Urothelium cell line (cell line): ENCODE measurements around the gene DGUOK.

Experiments used
- DNase-seq: peaks from one replicate; pipeline ENCODE4 v3.0.0; 2011; ENCODE audit warnings: low spot score, mixed read lengths
- FAIRE-seq: peaks from 2 replicates; lab custom pipeline; 2011; peaks lifted over from hg19 to GRCh38; lab: Jason Lieb, UNC

DGUOK gene

GRCh38 chr2:73975731-73976130 lies 49.1 kb downstream of the DGUOK start:
- no peak for FAIRE-seq
- DNase-seq: no peak

- no peak for DNase-seq
- FAIRE-seq: no peak
These were observed 50.1 kb downstream of the DGUOK start for GRCh38 chr2:73976803-73977202.

GRCh38 chr2:73977466-73977865 lies 50.8 kb downstream of the DGUOK start:
- no peak for FAIRE-seq
- DNase-seq: no peak

GRCh38 chr2:73979021-73979420 lies 52.3 kb downstream of the DGUOK start:
- DNase-seq (no peak), FAIRE-seq (no peak)

- FAIRE-seq: no peak
- DNase-seq: peak; percentile 76
These were observed 53.0 kb downstream of the DGUOK start for GRCh38 chr2:73979686-73980085.

GRCh38 chr2:73980566-73980965 lies 53.9 kb downstream of the DGUOK start:
- DNase-seq: no peak
- no peak for FAIRE-seq

GRCh38 chr2:73981081-73982001 lies 54.7 kb downstream of the DGUOK start:
- DNase-seq (no peak), FAIRE-seq (no peak)

- FAIRE-seq: no peak
- no peak for DNase-seq
These were observed 55.5 kb downstream of the DGUOK start for GRCh38 chr2:73982140-73982617.

- FAIRE-seq (no peak), DNase-seq (no peak)
These were observed 56.9 kb downstream of the DGUOK start for GRCh38 chr2:73983322-73984202.

- FAIRE-seq: no peak
- DNase-seq: peak; percentile 72
These were observed 57.7 kb downstream of the DGUOK start, which contains the start of gene TET3 for GRCh38 chr2:73984203-73984921. Gene TET3, plus strand, starts transcription at chr2:73984910. Its CDS starts 1,494 bp downstream, at chr2:73986404.

- DNase-seq: peak; percentile 71
These were observed 58.2 kb downstream of the DGUOK start for GRCh38 chr2:73984922-73985307.

GRCh38 chr2:73985308-73986084 lies 58.8 kb downstream of the DGUOK start:
- no peak for FAIRE-seq
- peak; percentile 79 for DNase-seq

More at GRCh38 chr2:73984922-73985307, 58.2 kb downstream of the DGUOK start:
- no peak for FAIRE-seq

- no peak for FAIRE-seq
- no peak for DNase-seq
These were observed 59.5 kb downstream of the DGUOK start for GRCh38 chr2:73986085-73986681.

GRCh38 chr2:73987109-73987947 lies 60.6 kb downstream of the DGUOK start:
- peak; percentile 63 for DNase-seq
- no peak for FAIRE-seq

GRCh38 chr2:73987948-73988700 lies 61.4 kb downstream of the DGUOK start:
- FAIRE-seq (no peak), DNase-seq (no peak)

- FAIRE-seq: no peak
- no peak for DNase-seq
These were observed 63.3 kb downstream of the DGUOK start for GRCh38 chr2:73989972-73990371.

- no peak for DNase-seq
- FAIRE-seq: no peak
These were observed 63.9 kb downstream of the DGUOK start for GRCh38 chr2:73990531-73990930.

GRCh38 chr2:73992036-73992435 lies 65.4 kb downstream of the DGUOK start:
- FAIRE-seq (no peak), DNase-seq (no peak)
